Lower leg skin (tissue), 3 donors: Measurements from ENCODE around the gene ADGRG7.

Source experiments
- CTCF ChIP-seq, 3 donors: fragments of 450-650 bp; IDR thresholded peaks; one replicate each; pipeline ENCODE4 v1.5.1; 2016; ENCODE audit warnings: antibody characterized with exemption in 3 of 3, mild to moderate bottlenecking in 3 of 3, moderate library complexity in 2 of 3
- POLR2A ChIP-seq, 2 donors: fragments of 450-650 bp; IDR thresholded peaks; one replicate each; pipeline ENCODE4 v1.6.1; 2016 to 2017; ENCODE audit warnings: antibody characterized with exemption in 2 of 2, mild to moderate bottlenecking in 1 of 2, moderate library complexity in 1 of 2

- no peak for TF ChIP-seq CTCF (IDR thresholded peaks at IDR 0.05)
- TF ChIP-seq POLR2A (IDR thresholded peaks at IDR 0.05), result no peak
These were observed 83.8 kb downstream of the ADGRG7 start for GRCh38 chr3:100693225-100693624.
